T follicular helper cell (primary cell): Measurements from ENCODE around the gene UBE2E2.
"Not testable (repeated sequence)": the region's sequence is repeated elsewhere in the genome, so short reads cannot be mapped to it uniquely, and the experiment has no call there.

Experiments
- DNase-seq: peaks from one replicate; pipeline ENCODE4 v3.0.0-alpha.2; 2020; ENCODE audit warnings: low read depth

Gene UBE2E2

GRCh38 chr3:23329471-23330105 is 126.5 kb downstream of the UBE2E2 start:
- no peak for DNase-seq

- no peak for DNase-seq
Observed at GRCh38 chr3:23330568-23330967, 127.4 kb downstream of the UBE2E2 start.

GRCh38 chr3:23331141-23331935 is 128.2 kb downstream of the UBE2E2 start:
- DNase-seq, result no peak

- no peak for DNase-seq
Observed at GRCh38 chr3:23333633-23334032, 130.5 kb downstream of the UBE2E2 start.

- not testable (repeated sequence) for DNase-seq
Observed at GRCh38 chr3:23336853-23337252, 133.7 kb downstream of the UBE2E2 start.

GRCh38 chr3:23341147-23341838 is 138.2 kb downstream of the UBE2E2 start:
- no peak for DNase-seq

GRCh38 chr3:23342343-23342742 is 139.2 kb downstream of the UBE2E2 start:
- no peak for DNase-seq

- DNase-seq, result no peak
Observed at GRCh38 chr3:23343509-23343908, 140.4 kb downstream of the UBE2E2 start.

GRCh38 chr3:23344886-23345285 is 141.8 kb downstream of the UBE2E2 start:
- no peak for DNase-seq

GRCh38 chr3:23349444-23349843 is 146.3 kb downstream of the UBE2E2 start:
- DNase-seq, result not testable (repeated sequence)

GRCh38 chr3:23356169-23356568 is 153.0 kb downstream of the UBE2E2 start:
- DNase-seq, result no peak

GRCh38 chr3:23356923-23357322 is 153.8 kb downstream of the UBE2E2 start:
- DNase-seq, result no peak

- DNase-seq, result no peak
Observed at GRCh38 chr3:23359116-23359515, 156.0 kb downstream of the UBE2E2 start.

GRCh38 chr3:23365066-23365465 is 161.9 kb downstream of the UBE2E2 start:
- no peak for DNase-seq

GRCh38 chr3:23368731-23369130 is 165.6 kb downstream of the UBE2E2 start:
- no peak for DNase-seq

GRCh38 chr3:23372285-23372684 is 169.2 kb downstream of the UBE2E2 start:
- no peak for DNase-seq

GRCh38 chr3:23376516-23377248 is 173.6 kb downstream of the UBE2E2 start:
- DNase-seq, result no peak

- DNase-seq, result no peak
Observed at GRCh38 chr3:23377928-23378672, 175.0 kb downstream of the UBE2E2 start.

- DNase-seq, result no peak
Observed at GRCh38 chr3:23383875-23384274, 180.7 kb downstream of the UBE2E2 start.

- DNase-seq, result no peak
Observed at GRCh38 chr3:23385327-23385726, 182.2 kb downstream of the UBE2E2 start.

- no peak for DNase-seq
Observed at GRCh38 chr3:23387286-23387918, 184.3 kb downstream of the UBE2E2 start.
